CD4-positive, alpha-beta T cell (primary cell): ENCODE results near the gene COL18A1. TPM values are rescaled to one million over a fixed set of nuclear protein-coding genes. Genes with fewer than 3 reads are reported as not detected.

ENCODE experiments used
- ATAC-seq: fragments of 200-7000 bp; cut with Tn5 transposase; one replicate; pipeline ENCODE4 v1.10.0; 2022; ENCODE audit warnings: mild to moderate bottlenecking; ENCODE audit not compliant: poor library complexity
- CTCF ChIA-PET: fragments of 350-600 bp; sonication (Branson Sonifier 250); formaldehyde crosslinking; loops from one replicate; lab custom pipeline; 2021; ENCODE audit warnings: antibody characterized with exemption, inconsistent platforms; lab: Charles Lee
- POLR2A ChIA-PET: fragments of 350-600 bp; sonication (Branson Sonifier 250); formaldehyde crosslinking; loops from one replicate; lab custom pipeline; 2021; ENCODE audit warnings: antibody characterized with exemption, inconsistent platforms; lab: Charles Lee
- DNase-seq, 14 experiments: peaks; one replicate each; pipeline ENCODE4 v3.0.0-alpha.2; 2013 to 2020; ENCODE audit warnings: mixed read lengths in 2 of 14
- H3K27ac ChIP-seq, 2 donors: one replicate each; pipeline versions ENCODE4 v1.5.1 to v1.7.0; 2013; ENCODE audit warnings: low read length in 2 of 2, low read depth in 1 of 2, mild to moderate bottlenecking in 1 of 2
- H3K27me3 ChIP-seq, 2 experiments: 1 replicate in 1 of 2; 2 replicates in 1 of 2; pipeline versions ENCODE4 v1.6.1 to v1.7.0; 2013; ENCODE audit warnings: low read length in 2 of 2, control low read depth in 1 of 2, mild to moderate bottlenecking in 1 of 2, moderate library complexity in 1 of 2; ENCODE audit not compliant: insufficient read depth in 2 of 2, control insufficient read depth in 1 of 2
- H3K36me3 ChIP-seq: one replicate; pipeline ENCODE4 v1.6.1; 2013; ENCODE audit warnings: low read length, control low read depth; ENCODE audit not compliant: insufficient read depth
- H3K4me1 ChIP-seq: one replicate; pipeline ENCODE4 v1.6.1; 2013; ENCODE audit warnings: low read length, control low read depth; ENCODE audit not compliant: insufficient read depth
- H3K4me3 ChIP-seq: one replicate; pipeline ENCODE4 v1.5.1; 2013; ENCODE audit warnings: mild to moderate bottlenecking, low read length, moderate library complexity
- H3K9me3 ChIP-seq, 2 experiments: 1 replicate in 1 of 2; 2 replicates in 1 of 2; pipeline versions ENCODE4 v1.6.1 to v1.7.0; 2013; ENCODE audit warnings: low read length in 2 of 2, mild to moderate bottlenecking in 2 of 2, control low read depth in 1 of 2, moderate library complexity in 1 of 2; ENCODE audit not compliant: control insufficient read depth in 1 of 2, insufficient read depth in 1 of 2
- H3K27ac Mint-ChIP-seq: one replicate; pipeline ENCODE4 v1.8.0; 2020; ENCODE audit warnings: mixed read lengths
- H3K27me3 Mint-ChIP-seq: one replicate; pipeline ENCODE4 v1.8.0; 2021; ENCODE audit warnings: mixed read lengths
- H3K36me3 Mint-ChIP-seq: one replicate; pipeline ENCODE4 v1.8.0; 2021; ENCODE audit warnings: low read depth, mixed read lengths
- H3K4me1 Mint-ChIP-seq: one replicate; pipeline ENCODE4 v1.8.0; 2021; ENCODE audit warnings: low read depth, mixed read lengths
- H3K4me3 Mint-ChIP-seq: one replicate; pipeline ENCODE4 v1.8.0; 2020; ENCODE audit warnings: mild to moderate bottlenecking, mixed read lengths
- H3K9me3 Mint-ChIP-seq: one replicate; pipeline ENCODE4 v1.8.0; 2020; ENCODE audit warnings: mixed read lengths
- CTCF ChIP-seq: fragments of 200-600 bp; IDR thresholded peaks from one replicate; pipeline ENCODE4 v1.8.0; 2022; ENCODE audit warnings: antibody characterized with exemption, mild to moderate bottlenecking
- intact Hi-C, 2 experiments: fragments of 100-400 bp; cut with DNase I in 1 of 2; cut with micrococcal nuclease in 1 of 2; formaldehyde crosslinking; loops; one replicate each; pipeline versions ENCODE4 v1.15.1 to v1.9.0; 2023 to 2025; cut with DNase I, micrococcal nuclease
- total RNA-seq, 174 experiments: library from RNA in 2 of 174; stranded (reverse) in 2 of 174; gene quantifications; one replicate each; pipeline ENCODE4 v1.2.3 and lab custom pipeline; 2021 to 2026

COL18A1 gene
- total RNA-seq, 2 experiments from 2014 or later, result 15.2 to 16.0 TPM

- H3K4me1 Mint-ChIP-seq, result no peaks in the 10 kb centered on the region
- intact Hi-C loops, result no loop called here
- POLR2A ChIA-PET, result no interaction called here
Observed at GRCh38 chr21:45421846-45422775, 17.1 kb downstream of the COL18A1 start.

GRCh38 chr21:45423201-45423955, 18.4 kb downstream of the COL18A1 start:
- Histone ChIP-seq H3K36me3 (no peaks in the 10 kb centered on the region), H3K4me1 (no peaks in the 10 kb centered on the region), H3K27me3 (no peaks in the 10 kb centered on the region), H3K9me3 (no peaks in the 10 kb centered on the region), H3K4me3 (no peak overlapping the region), H3K27ac (no peak overlapping the region)
- Mint-ChIP-seq H3K4me3 (no peak overlapping the region), H3K27ac (no peak overlapping the region), H3K36me3 (no peaks in the 10 kb centered on the region), H3K4me1 (no peaks in the 10 kb centered on the region), H3K27me3 (peaks cover 4% of the 10 kb centered on the region), H3K9me3 (no peaks in the 10 kb centered on the region)
- DNase-seq, result no peak
- POLR2A ChIA-PET, result no interaction called here
- TF ChIP-seq CTCF, result no peak
- intact Hi-C loops, result no loop called here
- ATAC-seq, result no peak
- CTCF ChIA-PET, result no interaction called here

More at GRCh38 chr21:45421846-45422775, 17.1 kb downstream of the COL18A1 start:
- Histone ChIP-seq H3K27ac (no peak overlapping the region), H3K4me3 (no peak overlapping the region), H3K4me1 (no peaks in the 10 kb centered on the region), H3K36me3 (no peaks in the 10 kb centered on the region), H3K27me3 (no peaks in the 10 kb centered on the region), H3K9me3 (no peaks in the 10 kb centered on the region)
- no peaks in the 10 kb centered on the region for H3K36me3 Mint-ChIP-seq
- TF ChIP-seq CTCF, result no peak
- H3K27me3 Mint-ChIP-seq, result peaks cover 4% of the 10 kb centered on the region
- no peak for ATAC-seq
- CTCF ChIA-PET, result no interaction called here
- H3K9me3 Mint-ChIP-seq, result no peaks in the 10 kb centered on the region
- H3K27ac Mint-ChIP-seq, result no peak overlapping the region
- no peak for DNase-seq
- peak overlapping the region; percentile 45 for H3K4me3 Mint-ChIP-seq

- intact Hi-C loops, result no loop called here
- ATAC-seq (no peak), DNase-seq (no peak)
- no peak overlapping the region for H3K27ac ChIP-seq
- Mint-ChIP-seq H3K9me3 (no peaks in the 10 kb centered on the region), H3K27me3 (peaks cover under 1% of the 10 kb centered on the region), H3K27ac (no peak overlapping the region), H3K4me3 (no peak overlapping the region), H3K4me1 (no peaks in the 10 kb centered on the region), H3K36me3 (no peaks in the 10 kb centered on the region)
- ChIA-PET CTCF (no interaction called here), POLR2A (no interaction called here)
- H3K36me3 ChIP-seq, result no peaks in the 10 kb centered on the region
- no peaks in the 10 kb centered on the region for H3K9me3 ChIP-seq
- H3K27me3 ChIP-seq, result no peaks in the 10 kb centered on the region
- TF ChIP-seq CTCF, result no peak
- H3K4me3 ChIP-seq, result no peak overlapping the region
- no peaks in the 10 kb centered on the region for H3K4me1 ChIP-seq
Observed at GRCh38 chr21:45423968-45424853, 19.2 kb downstream of the COL18A1 start.
